SK-N-SH (cell line): ENCODE measurements around the gene ZNF264. TPM values are rescaled to one million over a fixed set of nuclear protein-coding genes. Genes with fewer than 3 reads are reported as not detected.
A peak's percentile ranks its signal among the peaks of the same experiment; 100 is the strongest.

Source experiments
- CTCF ChIA-PET: fragments of 300-600, 350-600 bp; formaldehyde crosslinking; extraction: SDS; loops from one replicate; lab custom pipeline; 2021; lab: Yijun Ruan, JAX
- POLR2A ChIA-PET: fragments of 350-600 bp; sonication (Branson Sonifier 250); formaldehyde crosslinking; extraction: SDS; loops from one replicate; lab custom pipeline; 2020; ENCODE audit warnings: antibody characterized with exemption, inconsistent platforms; lab: Yijun Ruan, JAX
- DNase-seq: peaks from one replicate; pipeline ENCODE4 v3.0.0; 2012
- H2AFZ ChIP-seq: fragments of 200-600 bp; sonication (generic); 2 replicates; pipeline ENCODE4 v1.8.1; 2016; ENCODE audit warnings: antibody characterized with exemption, mild to moderate bottlenecking, low read depth
- H3F3A ChIP-seq: fragments of 200-600 bp; sonication (generic); replicated peaks from 2 replicates; pipeline ENCODE3; 2016; ENCODE audit warnings: antibody characterized with exemption, mild to moderate bottlenecking; ENCODE audit not compliant: insufficient read depth
- H3K27ac ChIP-seq, 2 experiments: fragments of 200-500 bp in 1 of 2; fragments of 200-600 bp in 1 of 2; sonication (Bioruptor generic) in 1 of 2; sonication (generic), shearing (Covaris generic) in 1 of 2; 2 replicates each; pipeline versions ENCODE4 v1.5.1 to v1.6.1; 2014 to 2016; ENCODE audit warnings: low read depth in 2 of 2, inconsistent platforms in 1 of 2, low read length in 1 of 2, mild to moderate bottlenecking in 1 of 2, mixed read lengths in 1 of 2
- H3K27me3 ChIP-seq: fragments of 200-600 bp; sonication (generic), shearing (Covaris generic); 2 replicates; pipeline ENCODE4 v1.6.1; 2016; ENCODE audit warnings: mixed run types; ENCODE audit not compliant: insufficient read depth
- H3K36me3 ChIP-seq, 2 experiments: fragments of 200-500 bp in 1 of 2; fragments of 200-600 bp in 1 of 2; sonication (Bioruptor generic) in 1 of 2; sonication (generic) in 1 of 2; replicated peaks in 1 of 2; 2 replicates each; pipeline versions ENCODE3 to v1.5.1; 2014 to 2016; ENCODE audit warnings: low read length in 1 of 2, mild to moderate bottlenecking in 1 of 2; ENCODE audit not compliant: insufficient read depth in 2 of 2, control insufficient read depth in 1 of 2
- H3K4me1 ChIP-seq, 2 experiments: fragments of 200-500 bp in 1 of 2; fragments of 200-600 bp in 1 of 2; sonication (Bioruptor generic) in 1 of 2; sonication (generic), shearing (Covaris generic) in 1 of 2; 2 replicates each; pipeline versions ENCODE4 v1.5.1 to v1.6.1; 2014 to 2016; ENCODE audit warnings: low read depth in 1 of 2, low read length in 1 of 2, mixed run types in 1 of 2; ENCODE audit not compliant: insufficient read depth in 2 of 2, control insufficient read depth in 1 of 2
- H3K4me2 ChIP-seq: fragments of 200-600 bp; sonication (generic), shearing (Covaris generic); 2 replicates; pipeline ENCODE4 v1.6.1; 2017; ENCODE audit warnings: mixed run types
- H3K4me3 ChIP-seq, 2 experiments: fragments of 200-500 bp in 1 of 2; fragments of 200-600 bp in 1 of 2; sonication (Bioruptor generic) in 1 of 2; sonication (generic), shearing (Covaris generic) in 1 of 2; 2 replicates each; pipeline versions ENCODE4 v1.5.1 to v1.8.1; 2014 to 2016; ENCODE audit warnings: low read depth in 2 of 2, inconsistent platforms in 1 of 2, low read length in 1 of 2, mild to moderate bottlenecking in 1 of 2, mixed read lengths in 1 of 2, moderate library complexity in 1 of 2
- H3K79me2 ChIP-seq: fragments of 200-600 bp; sonication (generic); 2 replicates; pipeline ENCODE4 v1.8.1; 2017; ENCODE audit warnings: mild to moderate bottlenecking; ENCODE audit not compliant: insufficient read depth
- H3K9ac ChIP-seq: fragments of 200-600 bp; sonication (generic); 2 replicates; pipeline ENCODE4 v1.6.1; 2017; ENCODE audit warnings: mixed run types
- H3K9me2 ChIP-seq: fragments of 200-600 bp; sonication (generic); 2 replicates; pipeline ENCODE4 v1.6.1; 2017; ENCODE audit warnings: mixed run types
- H3K9me3 ChIP-seq: fragments of 200-600 bp; sonication (generic); 2 replicates; pipeline ENCODE4 v1.6.1; 2017; ENCODE audit warnings: mixed run types, mild to moderate bottlenecking, moderate library complexity
- H4K20me1 ChIP-seq: fragments of 200-600 bp; sonication (generic); 2 replicates; pipeline ENCODE4 v1.6.1; 2017; ENCODE audit warnings: mild to moderate bottlenecking, mixed run types; ENCODE audit not compliant: insufficient read depth
- CHD2 ChIP-seq: fragments of 150-350 bp; IDR thresholded peaks from 2 replicates; pipeline ENCODE4 v1.6.1; 2018; ENCODE audit warnings: low read length; ENCODE audit not compliant: partially characterized antibody
- CTCF ChIP-seq: fragments of 200-600 bp; sonication (generic); IDR thresholded peaks from 2 replicates; pipeline ENCODE4 v1.6.1; 2017; ENCODE audit warnings: antibody characterized with exemption, mild to moderate bottlenecking, moderate library complexity
- ELF1 ChIP-seq: IDR thresholded peaks from 2 replicates; pipeline ENCODE4 v1.4.0; 2012
- EZH2phosphoT487 ChIP-seq: fragments of 200-600 bp; sonication (generic); IDR thresholded peaks from 2 replicates; pipeline ENCODE4 v1.6.1; 2017; ENCODE audit warnings: low read depth, mixed run types, mild to moderate bottlenecking, antibody characterized with exemption, moderate library complexity, borderline replicate concordance
- FOSL2 ChIP-seq: IDR thresholded peaks from 2 replicates; pipeline ENCODE4 v1.4.0; 2012; ENCODE audit warnings: low read depth, mild to moderate bottlenecking, moderate library complexity, borderline replicate concordance
- FOXJ3 ChIP-seq: sonication (generic); formaldehyde crosslinking; IDR thresholded peaks from 2 replicates; pipeline ENCODE4 v1.5.1; 2020; ENCODE audit warnings: mild to moderate bottlenecking, missing genetic modification reagents
- FOXM1 ChIP-seq: IDR thresholded peaks from 2 replicates; pipeline ENCODE4 v1.4.0; 2012; ENCODE audit warnings: low read depth, mild to moderate bottlenecking
- GABPA ChIP-seq: IDR thresholded peaks from 2 replicates; pipeline ENCODE4 v1.4.0; 2012; ENCODE audit warnings: low read depth, mild to moderate bottlenecking
- GATA2 ChIP-seq: sonication (generic); formaldehyde crosslinking; IDR thresholded peaks from 2 replicates; pipeline ENCODE4 v1.5.0; 2020; ENCODE audit warnings: mild to moderate bottlenecking, missing genetic modification reagents
- IRF3 ChIP-seq: fragments of 150-350 bp; IDR thresholded peaks from 2 replicates; pipeline ENCODE4 v1.6.1; 2016; ENCODE audit warnings: mild to moderate bottlenecking, low read depth, low read length
- JUND ChIP-seq: IDR thresholded peaks from 2 replicates; pipeline ENCODE4 v1.4.0; 2012
- MAX ChIP-seq: IDR thresholded peaks from 2 replicates; pipeline ENCODE4 v1.4.0; 2012; ENCODE audit warnings: low read depth
- MEF2A ChIP-seq: IDR thresholded peaks from 2 replicates; pipeline ENCODE4 v1.4.0; 2012; ENCODE audit warnings: low read depth, borderline replicate concordance
- MXI1 ChIP-seq: IDR thresholded peaks from 2 replicates; pipeline ENCODE4 v1.6.1; 2012; ENCODE audit warnings: mild to moderate bottlenecking, low read depth, low read length, improper control_type of control experiment
- NFIC ChIP-seq: IDR thresholded peaks from 2 replicates; pipeline ENCODE4 v1.4.0; 2012; ENCODE audit warnings: borderline replicate concordance
- RAD21 ChIP-seq: IDR thresholded peaks from 2 replicates; pipeline ENCODE4 v1.6.1; 2012; ENCODE audit warnings: mild to moderate bottlenecking, low read length
- RCOR1 ChIP-seq: fragments of 150-350 bp; IDR thresholded peaks from 2 replicates; pipeline ENCODE4 v1.6.1; 2017; ENCODE audit warnings: antibody characterized with exemption, low read length
- REST ChIP-seq: IDR thresholded peaks from 2 replicates; pipeline ENCODE4 v1.6.1; 2012; ENCODE audit warnings: mild to moderate bottlenecking, low read depth, low read length, moderate library complexity
- RFX5 ChIP-seq: IDR thresholded peaks from 2 replicates; pipeline ENCODE4 v1.6.1; 2012; ENCODE audit warnings: mild to moderate bottlenecking, improper control_type of control experiment, low read length
- RXRA ChIP-seq: IDR thresholded peaks from 2 replicates; pipeline ENCODE4 v1.4.0; 2012; ENCODE audit warnings: low read depth, mild to moderate bottlenecking, borderline replicate concordance
- SMC3 ChIP-seq: IDR thresholded peaks from 2 replicates; pipeline ENCODE4 v1.6.1; 2012; ENCODE audit warnings: low read depth, low read length, improper control_type of control experiment
- TAF1 ChIP-seq: IDR thresholded peaks from 2 replicates; pipeline ENCODE4 v1.6.1; 2012; ENCODE audit warnings: low read depth, mild to moderate bottlenecking, low read length, moderate library complexity, borderline replicate concordance
- TCF12 ChIP-seq: IDR thresholded peaks from 2 replicates; pipeline ENCODE4 v1.4.0; 2012
- TEAD4 ChIP-seq: IDR thresholded peaks from 2 replicates; pipeline ENCODE4 v1.4.0; 2012; ENCODE audit warnings: mild to moderate bottlenecking, borderline replicate concordance; ENCODE audit not compliant: insufficient read depth
- USF1 ChIP-seq: IDR thresholded peaks from 2 replicates; pipeline ENCODE4 v1.4.0; 2012; ENCODE audit warnings: low read depth, borderline replicate concordance
- USF2 ChIP-seq: fragments of 150-350 bp; IDR thresholded peaks from 2 replicates; pipeline ENCODE4 v1.6.1; 2017; ENCODE audit warnings: antibody characterized with exemption, low read length, low read depth, borderline replicate concordance
- WGBS: methylation state at CpG from one replicate; pipeline ENCODE4 v1.1.6; 2017; ENCODE audit warnings: low lambda C conversion rate; 5-methylcytosine and 5-hydroxymethylcytosine counted together
- polyA plus RNA-seq, 3 experiments: library from polyadenylated mRNA; depleted of rRNA; stranded (reverse); fragments of >200 nt; gene quantifications; 2 replicates each; pipeline ENCODE4 v1.2.3, GENCODE V29; 2012

The ZNF264 gene
- polyA plus RNA-seq, 1 of the 3 experiments (the other 2 are of a cell fraction) = 8.8 TPM

- POLR2A ChIA-PET = interaction anchor here (0.7 kb wide), 1 partner anchor 149 kb away, joined by 3 read pairs; the partner anchor contains the start of gene ZNF548
- TF ChIP-seq NFIC = no peak
- TF ChIP-seq USF2 = no peak
- no peak for TF ChIP-seq EZH2phosphoT487
- no peak for TF ChIP-seq FOSL2
- no peak for TF ChIP-seq RFX5
- TF ChIP-seq CTCF = peak; percentile 14; the same call in 1 of the 2 replicates
- TF ChIP-seq GABPA = peak; percentile 97
- peak; percentile 58 for TF ChIP-seq TAF1
- no peak for TF ChIP-seq MEF2A
- TF ChIP-seq CHD2 = peak; percentile 81
- TF ChIP-seq MXI1 = peak; percentile 94
- TF ChIP-seq GATA2 (CRISPR knock-in tag) = no peak
- TF ChIP-seq REST = no peak
- no peak for TF ChIP-seq USF1
- TF ChIP-seq TEAD4 = no peak
- TF ChIP-seq IRF3 = no peak
- TF ChIP-seq JUND = no peak
- no peak for TF ChIP-seq SMC3
- TF ChIP-seq RCOR1 = no peak
- TF ChIP-seq RAD21 = no peak
- no peak for TF ChIP-seq FOXM1
- no peak for TF ChIP-seq FOXJ3 (CRISPR knock-in tag)
- TF ChIP-seq TCF12 = no peak
- peak; percentile 79 for TF ChIP-seq ELF1
- peak; percentile 94 for TF ChIP-seq MAX
- TF ChIP-seq RXRA = no peak
Measured at GRCh38 chr19:57240311-57241090, 49.2 kb downstream of the ZNF264 start, which contains the start of gene ZNF805. Gene ZNF805 (plus strand): TSS chr19:57240632. CDS start chr19:57240892, 260 bp downstream.

More at GRCh38 chr19:57240311-57241090, 49.2 kb downstream of the ZNF264 start, which contains the start of gene ZNF805:
- DNase-seq = peak; percentile 97
- Histone ChIP-seq H3K27ac (peak within 1 kb of the TSS; percentile 72 to 80), H4K20me1 (no peaks in the 10 kb centered on the region), H3K9me2 (no peaks in the 10 kb centered on the region), H3K36me3 (peaks cover 10 to 11% of the 10 kb centered on the region in 2 experiments), H3K4me3 (peak within 1 kb of the TSS; percentile 82 to 85), H3K9ac (peak within 1 kb of the TSS; percentile 87), H3K4me2 (peak within 1 kb of the TSS; percentile 81), H3K9me3 (no peaks in the 10 kb centered on the region), H3K4me1 (peaks cover 10 to 15% of the 10 kb centered on the region in 2 experiments; a peak in 2 of 4 replicates), H2AFZ (peak within 1 kb of the TSS; percentile 100), H3K27me3 (no peaks in the 10 kb centered on the region), H3K79me2 (peaks cover 48% of the 10 kb centered on the region), H3F3A (no peaks in the 10 kb centered on the region)
- CTCF ChIA-PET = no interaction called here
- 3% methylated on average over 35 of the region's 61 CpGs for WGBS
